ENCODE measurements around the gene TLX3.

Gene TLX3

GRCh38 chr5:171313481-171314206, 4.6 kb downstream of the TLX3 start:
- TF ChIP-seq EGR1 (IDR thresholded peaks at IDR 0.05) (no peak), NFIC (IDR thresholded peaks at IDR 0.05) (no peak), CEBPB (IDR thresholded peaks at IDR 0.05) (no peak), TAF1 (IDR thresholded peaks at IDR 0.05; ENCODE audit: low read depth) (no peak), YY1 (IDR thresholded peaks at IDR 0.05; ENCODE audit: low read depth) (no peak), RAD21 (IDR thresholded peaks at IDR 0.05; ENCODE audit: low read depth) (no peak), REST (IDR thresholded peaks at IDR 0.05; ENCODE audit: low read depth) (no peak), FOXM1 (IDR thresholded peaks at IDR 0.05; ENCODE audit: borderline replicate concordance, low read depth) (no peak), ZBTB7A (IDR thresholded peaks at IDR 0.05; ENCODE audit: low read depth) (no peak), EP300 (IDR thresholded peaks at IDR 0.05; ENCODE audit: borderline replicate concordance) (no peak), MAX (IDR thresholded peaks at IDR 0.05) (no peak), CREB1 (IDR thresholded peaks at IDR 0.05; ENCODE audit: low read depth) (no peak), USF1 (IDR thresholded peaks at IDR 0.05) (no peak), TEAD4 (IDR thresholded peaks at IDR 0.05) (no peak), TCF12 (IDR thresholded peaks at IDR 0.05; ENCODE audit: low read depth) (no peak)

GRCh38 chr5:171314728-171315385, 5.8 kb downstream of the TLX3 start:
- TF ChIP-seq USF1 (IDR thresholded peaks at IDR 0.05) (no peak), TCF12 (IDR thresholded peaks at IDR 0.05; ENCODE audit: low read depth) (no peak), NFIC (IDR thresholded peaks at IDR 0.05) (no peak), TEAD4 (IDR thresholded peaks at IDR 0.05) (no peak), FOXM1 (IDR thresholded peaks at IDR 0.05; ENCODE audit: borderline replicate concordance, low read depth) (no peak), CEBPB (IDR thresholded peaks at IDR 0.05) (no peak), EP300 (IDR thresholded peaks at IDR 0.05; ENCODE audit: borderline replicate concordance) (no peak), RAD21 (IDR thresholded peaks at IDR 0.05; ENCODE audit: low read depth) (no peak), TAF1 (IDR thresholded peaks at IDR 0.05; ENCODE audit: low read depth) (no peak), YY1 (IDR thresholded peaks at IDR 0.05; ENCODE audit: low read depth) (no peak), EGR1 (IDR thresholded peaks at IDR 0.05) (no peak), MAX (IDR thresholded peaks at IDR 0.05) (no peak)

- TF ChIP-seq MAX (IDR thresholded peaks at IDR 0.05), result no peak
- no peak for TF ChIP-seq USF1 (IDR thresholded peaks at IDR 0.05)
- no peak for TF ChIP-seq CREB1 (IDR thresholded peaks at IDR 0.05; ENCODE audit: low read depth)
- no peak for TF ChIP-seq TAF1 (IDR thresholded peaks at IDR 0.05; ENCODE audit: low read depth)
- no peak for TF ChIP-seq YY1 (IDR thresholded peaks at IDR 0.05; ENCODE audit: low read depth)
- TF ChIP-seq REST (IDR thresholded peaks at IDR 0.05; ENCODE audit: low read depth), result no peak
- TF ChIP-seq RAD21 (IDR thresholded peaks at IDR 0.05; ENCODE audit: low read depth), result no peak
- TF ChIP-seq EGR1 (IDR thresholded peaks at IDR 0.05), result no peak
- no peak for TF ChIP-seq EP300 (IDR thresholded peaks at IDR 0.05; ENCODE audit: borderline replicate concordance)
- no peak for TF ChIP-seq TEAD4 (IDR thresholded peaks at IDR 0.05)
- no peak for TF ChIP-seq ZBTB7A (IDR thresholded peaks at IDR 0.05; ENCODE audit: low read depth)
These were observed 6.4 kb downstream of the TLX3 start for GRCh38 chr5:171315386-171315891.

GRCh38 chr5:171315925-171316257, 6.8 kb downstream of the TLX3 start:
- no peak for TF ChIP-seq YY1 (IDR thresholded peaks at IDR 0.05; ENCODE audit: low read depth)
- TF ChIP-seq FOXM1 (IDR thresholded peaks at IDR 0.05; ENCODE audit: borderline replicate concordance, low read depth), result no peak
- TF ChIP-seq USF1 (IDR thresholded peaks at IDR 0.05), result no peak
- TF ChIP-seq CREB1 (IDR thresholded peaks at IDR 0.05; ENCODE audit: low read depth), result no peak
- no peak for TF ChIP-seq REST (IDR thresholded peaks at IDR 0.05; ENCODE audit: low read depth)
- no peak for TF ChIP-seq EP300 (IDR thresholded peaks at IDR 0.05; ENCODE audit: borderline replicate concordance)
- TF ChIP-seq TAF1 (IDR thresholded peaks at IDR 0.05; ENCODE audit: low read depth), result no peak
- TF ChIP-seq TCF12 (IDR thresholded peaks at IDR 0.05; ENCODE audit: low read depth), result no peak
- TF ChIP-seq EGR1 (IDR thresholded peaks at IDR 0.05), result no peak
- no peak for TF ChIP-seq CEBPB (IDR thresholded peaks at IDR 0.05)
- TF ChIP-seq MAX (IDR thresholded peaks at IDR 0.05), result no peak
- no peak for TF ChIP-seq RAD21 (IDR thresholded peaks at IDR 0.05; ENCODE audit: low read depth)
- TF ChIP-seq TEAD4 (IDR thresholded peaks at IDR 0.05), result no peak
- no peak for TF ChIP-seq ZBTB7A (IDR thresholded peaks at IDR 0.05; ENCODE audit: low read depth)
- no peak for TF ChIP-seq NFIC (IDR thresholded peaks at IDR 0.05)

Data from Ishikawa (cell line).